Colonic mucosa (tissue), 4 donors: Measurements from ENCODE around the gene RPP25. TPM values are rescaled to one million over a fixed set of nuclear protein-coding genes. Genes with fewer than 3 reads are reported as not detected.
A peak's percentile ranks its signal among the peaks of the same experiment; 100 is the strongest.

Source experiments
- DNase-seq: peaks from one replicate; pipeline ENCODE4 v3.0.0-alpha.2; 2020
- H3K27ac ChIP-seq: fragments of 200-600 bp; one replicate; pipeline ENCODE4 v1.8.0; 2021
- H3K27me3 ChIP-seq: fragments of 200-600 bp; one replicate; pipeline ENCODE4 v1.8.0; 2021
- H3K36me3 ChIP-seq: fragments of 200-600 bp; one replicate; pipeline ENCODE4 v1.8.0; 2021
- H3K4me1 ChIP-seq: fragments of 200-600 bp; one replicate; pipeline ENCODE4 v1.8.0; 2021; ENCODE audit warnings: mild to moderate bottlenecking
- H3K4me3 ChIP-seq: fragments of 200-600 bp; one replicate; pipeline ENCODE4 v1.8.0; 2021
- H3K9ac ChIP-seq, 2 donors: one replicate each; pipeline ENCODE4 v1.7.0; 2013; ENCODE audit warnings: control low read depth in 2 of 2, low read depth in 2 of 2, low read length in 2 of 2
- H3K9me3 ChIP-seq: fragments of 200-600 bp; one replicate; pipeline ENCODE4 v1.8.0; 2021
- CTCF ChIP-seq: fragments of 200-600 bp; IDR thresholded peaks from one replicate; pipeline ENCODE4 v1.8.0; 2022; ENCODE audit warnings: antibody characterized with exemption, mild to moderate bottlenecking
- intact Hi-C: fragments of 100-400 bp; cut with DNase I; formaldehyde crosslinking; loops from one replicate; pipeline ENCODE4 v1.14.1; 2022
- total RNA-seq, 2 donors: library from RNA; stranded (reverse); fragmentation: NEBNext Ultra II Directional in 1 of 2; extraction: Animal tissue kit (Norgen Biotek cat#: 25700) in 1 of 2; gene quantifications; one replicate each; pipeline ENCODE4 v1.2.1, GENCODE V29; 2021
- donor health status: healthy.
- donor health status: DM: no; HTN: no; CAD: no.
- donor health status: DM: no; HTN: no; CAD: no.

Gene RPP25
- total RNA-seq, 2 donors from 2014 or later = 7.8 to 25.5 TPM

- TF ChIP-seq CTCF = no peak
- H3K4me3 ChIP-seq = no peak overlapping the region
- intact Hi-C loops = no loop called here
- H3K9ac ChIP-seq = no peak overlapping the region
- H3K36me3 ChIP-seq = no peaks in the 10 kb centered on the region
- H3K9me3 ChIP-seq = no peaks in the 10 kb centered on the region
- no peaks in the 10 kb centered on the region for H3K27me3 ChIP-seq
- H3K27ac ChIP-seq = no peak overlapping the region
- no peak for DNase-seq
- H3K4me1 ChIP-seq = no peaks in the 10 kb centered on the region
These were observed 33.0 kb upstream of the RPP25 start for GRCh38 chr15:74989527-74989926.

GRCh38 chr15:74988007-74988800 lies 31.6 kb upstream of the RPP25 start:
- Histone ChIP-seq H3K9ac (no peak overlapping the region), H3K4me3 (no peak overlapping the region), H3K27me3 (no peaks in the 10 kb centered on the region), H3K36me3 (no peaks in the 10 kb centered on the region), H3K27ac (no peak overlapping the region), H3K4me1 (no peaks in the 10 kb centered on the region), H3K9me3 (no peaks in the 10 kb centered on the region)
- intact Hi-C loops = no loop called here
- DNase-seq = peak; percentile 50
- peak; percentile 60 for TF ChIP-seq CTCF

GRCh38 chr15:74983725-74984231 lies 27.2 kb upstream of the RPP25 start:
- Histone ChIP-seq H3K27me3 (no peaks in the 10 kb centered on the region), H3K9me3 (no peaks in the 10 kb centered on the region), H3K27ac (no peak overlapping the region), H3K4me1 (no peaks in the 10 kb centered on the region), H3K9ac (no peak overlapping the region), H3K4me3 (no peak overlapping the region), H3K36me3 (no peaks in the 10 kb centered on the region)
- intact Hi-C loops = no loop called here
- TF ChIP-seq CTCF = no peak
- no peak for DNase-seq

- H3K27ac ChIP-seq = no peak overlapping the region
- no peak overlapping the region for H3K9ac ChIP-seq
- no peaks in the 10 kb centered on the region for H3K4me1 ChIP-seq
- H3K9me3 ChIP-seq = no peaks in the 10 kb centered on the region
- no peak overlapping the region for H3K4me3 ChIP-seq
- no peak for DNase-seq
- H3K27me3 ChIP-seq = no peaks in the 10 kb centered on the region
- intact Hi-C loops = no loop called here
- H3K36me3 ChIP-seq = no peaks in the 10 kb centered on the region
- TF ChIP-seq CTCF = no peak
These were observed 25.6 kb upstream of the RPP25 start for GRCh38 chr15:74982183-74982582.

- no peak for TF ChIP-seq CTCF
- Histone ChIP-seq H3K9me3 (no peaks in the 10 kb centered on the region), H3K27ac (no peak overlapping the region), H3K9ac (no peak overlapping the region), H3K36me3 (no peaks in the 10 kb centered on the region), H3K4me3 (no peak overlapping the region), H3K4me1 (no peaks in the 10 kb centered on the region), H3K27me3 (no peaks in the 10 kb centered on the region)
- intact Hi-C loops = no loop called here
- no peak for DNase-seq
These were observed 21.9 kb upstream of the RPP25 start for GRCh38 chr15:74978503-74978902.
